Measurements from ENCODE around the gene COL5A1.

COL5A1 gene

GRCh38 chr9:134778156-134778555 lies 136.6 kb downstream of the COL5A1 start:
- H3K4me1 ChIP-seq (ENCODE audit: insufficient read depth, poor library complexity, severe bottlenecking) = no peaks in the 10 kb centered on the region
- no peaks in the 10 kb centered on the region for H3K9me3 ChIP-seq (ENCODE audit: severe bottlenecking)
- 0 out of 2 replicates have a peak, but pooled peaks cover 3% of the 10 kb centered on the region for H3K36me3 ChIP-seq (ENCODE audit: low read depth)
- ATAC-seq (ENCODE audit: low read depth) (no peak; the same call in 2 of the 3 replicates), DNase-seq (ENCODE audit: low spot score) (no peak)
- H3K27ac ChIP-seq (ENCODE audit: poor library complexity, severe bottlenecking) = no peak overlapping the region
- H3K27me3 ChIP-seq (ENCODE audit: insufficient read depth, poor library complexity, severe bottlenecking) = no peaks in the 10 kb centered on the region
- TF ChIP-seq, protein P1, sequence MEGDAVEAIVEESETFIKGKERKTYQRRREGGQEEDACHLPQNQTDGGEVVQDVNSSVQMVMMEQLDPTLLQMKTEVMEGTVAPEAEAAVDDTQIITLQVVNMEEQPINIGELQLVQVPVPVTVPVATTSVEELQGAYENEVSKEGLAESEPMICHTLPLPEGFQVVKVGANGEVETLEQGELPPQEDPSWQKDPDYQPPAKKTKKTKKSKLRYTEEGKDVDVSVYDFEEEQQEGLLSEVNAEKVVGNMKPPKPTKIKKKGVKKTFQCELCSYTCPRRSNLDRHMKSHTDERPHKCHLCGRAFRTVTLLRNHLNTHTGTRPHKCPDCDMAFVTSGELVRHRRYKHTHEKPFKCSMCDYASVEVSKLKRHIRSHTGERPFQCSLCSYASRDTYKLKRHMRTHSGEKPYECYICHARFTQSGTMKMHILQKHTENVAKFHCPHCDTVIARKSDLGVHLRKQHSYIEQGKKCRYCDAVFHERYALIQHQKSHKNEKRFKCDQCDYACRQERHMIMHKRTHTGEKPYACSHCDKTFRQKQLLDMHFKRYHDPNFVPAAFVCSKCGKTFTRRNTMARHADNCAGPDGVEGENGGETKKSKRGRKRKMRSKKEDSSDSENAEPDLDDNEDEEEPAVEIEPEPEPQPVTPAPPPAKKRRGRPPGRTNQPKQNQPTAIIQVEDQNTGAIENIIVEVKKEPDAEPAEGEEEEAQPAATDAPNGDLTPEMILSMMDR (IDR thresholded peaks at IDR 0.05; ENCODE audit: poor library complexity, severe bottlenecking) = no peak
- no peak overlapping the region for H3K4me3 ChIP-seq (ENCODE audit: severe bottlenecking)

DNA sequence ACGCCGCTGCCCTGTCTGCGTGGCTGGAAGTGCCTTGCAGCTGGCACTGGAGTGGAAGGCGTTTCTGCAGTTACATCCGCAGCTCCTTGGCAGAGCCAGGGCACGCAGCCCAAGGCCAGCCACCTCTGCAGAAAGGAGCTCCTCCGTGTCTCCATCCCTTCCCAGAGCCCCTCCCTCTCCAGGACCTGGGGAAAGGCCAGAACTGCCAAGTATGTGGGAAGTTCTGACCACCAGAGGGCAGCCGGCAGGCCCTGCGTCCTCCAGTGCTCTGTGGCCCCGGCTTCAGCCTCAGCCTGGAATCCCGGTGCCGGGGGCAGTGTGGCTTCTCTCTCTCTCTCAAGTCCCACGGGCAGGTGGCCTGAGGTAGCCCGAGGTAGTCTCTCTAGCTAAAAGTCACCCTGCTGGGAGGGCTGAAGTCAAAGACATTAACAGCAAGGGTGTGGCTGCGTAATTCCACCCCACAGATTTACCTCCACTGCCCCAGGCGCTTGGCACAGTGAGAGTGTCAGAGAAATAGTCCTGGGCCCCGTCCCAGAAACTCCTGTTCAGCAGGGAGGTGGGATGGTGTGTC lies 137.3 kb downstream of the COL5A1 start:
- DNase-seq (ENCODE audit: low spot score) (no peak), ATAC-seq (ENCODE audit: low read depth) (peak; percentile 74)
- Histone ChIP-seq H3K9me3 (ENCODE audit: severe bottlenecking) (no peaks in the 10 kb centered on the region), H3K27me3 (ENCODE audit: insufficient read depth, poor library complexity, severe bottlenecking) (no peaks in the 10 kb centered on the region), H3K27ac (ENCODE audit: poor library complexity, severe bottlenecking) (no peak overlapping the region), H3K4me1 (ENCODE audit: insufficient read depth, poor library complexity, severe bottlenecking) (no peaks in the 10 kb centered on the region), H3K36me3 (ENCODE audit: low read depth) (0 out of 2 replicates have a peak, but pooled peaks cover 3% of the 10 kb centered on the region), H3K4me3 (ENCODE audit: severe bottlenecking) (no peak overlapping the region)
- TF ChIP-seq, protein P1 (IDR thresholded peaks at IDR 0.05; ENCODE audit: poor library complexity, severe bottlenecking) = peak; percentile 66

GRCh38 chr9:134779640-134780039 lies 138.0 kb downstream of the COL5A1 start:
- DNase-seq (ENCODE audit: low spot score) (no peak), ATAC-seq (ENCODE audit: low read depth) (no peak)
- TF ChIP-seq, protein P1 (IDR thresholded peaks at IDR 0.05; ENCODE audit: poor library complexity, severe bottlenecking) = no peak
- Histone ChIP-seq H3K27ac (ENCODE audit: poor library complexity, severe bottlenecking) (no peak overlapping the region), H3K9me3 (ENCODE audit: severe bottlenecking) (no peaks in the 10 kb centered on the region), H3K4me1 (ENCODE audit: insufficient read depth, poor library complexity, severe bottlenecking) (no peaks in the 10 kb centered on the region), H3K27me3 (ENCODE audit: insufficient read depth, poor library complexity, severe bottlenecking) (no peaks in the 10 kb centered on the region), H3K4me3 (ENCODE audit: severe bottlenecking) (no peak overlapping the region), H3K36me3 (ENCODE audit: low read depth) (0 out of 2 replicates have a peak, but pooled peaks cover 3% of the 10 kb centered on the region)

GRCh38 chr9:134781591-134782302 lies 140.1 kb downstream of the COL5A1 start:
- H3K27me3 ChIP-seq (ENCODE audit: insufficient read depth, poor library complexity, severe bottlenecking) = no peaks in the 10 kb centered on the region
- ATAC-seq (ENCODE audit: low read depth) = no peak

More at GRCh38 chr9:134781591-134782302, 140.1 kb downstream of the COL5A1 start:
- Histone ChIP-seq H3K27ac (ENCODE audit: poor library complexity, severe bottlenecking) (no peak overlapping the region), H3K36me3 (ENCODE audit: low read depth) (0 out of 2 replicates have a peak, but pooled peaks cover 3% of the 10 kb centered on the region), H3K4me3 (ENCODE audit: severe bottlenecking) (no peak overlapping the region), H3K9me3 (ENCODE audit: severe bottlenecking) (no peaks in the 10 kb centered on the region), H3K4me1 (ENCODE audit: insufficient read depth, poor library complexity, severe bottlenecking) (no peaks in the 10 kb centered on the region)
- TF ChIP-seq, protein P1 (IDR thresholded peaks at IDR 0.05; ENCODE audit: poor library complexity, severe bottlenecking) = no peak
- DNase-seq (ENCODE audit: low spot score) = no peak

Data from RWPE2 (cell line).